Activated CD4-positive, alpha-beta T cell treated with anti-CD3 and anti-CD28 coated beads, Interleukin-10, Interleukin-2, amounts not matched to agents 100 ng/mL and 50 ng/mL, durations not matched to agents 16 hours and 8 hours (primary cell): ENCODE measurements around the gene KRT16.
"Not testable (repeated sequence)": the region's sequence is repeated elsewhere in the genome, so short reads cannot be mapped to it uniquely, and the experiment has no call there.

Experiments used
- DNase-seq: peaks from one replicate; pipeline ENCODE4 v3.0.0-alpha.2; 2020

The KRT16 gene

DNA sequence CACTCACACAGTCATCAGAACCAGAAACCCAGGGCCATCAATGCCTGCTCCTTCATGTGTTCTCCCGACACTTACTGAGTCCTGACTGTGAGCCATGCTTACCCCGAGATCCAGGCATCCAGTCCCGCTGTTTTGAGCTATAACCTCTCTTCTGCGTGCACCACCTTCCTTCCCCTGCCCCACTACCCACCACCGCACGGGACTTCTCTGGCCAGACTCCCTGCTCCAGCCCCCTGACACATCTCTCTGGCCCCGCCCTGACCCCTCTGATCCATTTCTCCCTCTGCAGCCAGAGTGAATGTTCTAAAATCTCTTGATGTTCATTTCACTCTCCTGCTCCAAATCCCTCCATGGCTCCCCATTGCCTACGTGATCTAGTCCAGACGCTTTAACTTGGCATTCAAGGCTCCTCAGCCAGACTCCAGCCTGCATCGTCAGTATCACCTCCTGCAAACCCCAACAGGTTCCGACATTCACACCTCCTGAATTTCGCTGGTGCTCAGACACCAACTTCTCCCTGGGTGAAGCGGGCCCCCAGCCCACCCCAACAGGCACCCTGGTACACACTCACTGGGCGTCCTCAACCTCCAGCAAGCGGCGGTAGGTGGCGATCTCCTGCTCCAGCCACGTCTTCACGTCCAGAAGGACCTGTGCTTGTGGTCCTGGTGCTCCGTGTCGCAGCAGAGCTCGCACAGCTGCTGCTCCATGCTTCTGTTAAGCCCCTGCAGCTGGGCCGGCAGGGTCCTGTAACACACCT, 14.9 kb upstream of the KRT16 start:
- DNase-seq: no peak

DNA sequence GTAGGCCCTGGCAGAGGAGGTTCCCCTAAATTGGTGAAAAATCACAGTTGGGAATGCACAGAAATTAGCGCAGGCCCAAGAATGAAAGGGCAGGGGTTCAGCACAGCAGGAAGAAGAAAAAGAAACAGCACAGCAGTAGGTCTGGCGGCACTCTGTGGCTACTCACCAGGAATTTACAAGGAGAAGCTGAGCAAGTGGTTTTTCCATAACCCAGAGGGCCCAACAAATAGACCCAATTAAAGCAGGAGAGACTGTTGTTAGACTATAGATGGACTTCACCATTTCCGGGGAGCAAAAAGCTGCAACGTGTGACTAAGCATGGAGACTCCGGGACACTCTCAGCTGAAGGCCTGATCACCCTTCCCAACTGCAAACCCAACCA, 14.3 kb upstream of the KRT16 start:
- DNase-seq: not testable (repeated sequence)

DNA sequence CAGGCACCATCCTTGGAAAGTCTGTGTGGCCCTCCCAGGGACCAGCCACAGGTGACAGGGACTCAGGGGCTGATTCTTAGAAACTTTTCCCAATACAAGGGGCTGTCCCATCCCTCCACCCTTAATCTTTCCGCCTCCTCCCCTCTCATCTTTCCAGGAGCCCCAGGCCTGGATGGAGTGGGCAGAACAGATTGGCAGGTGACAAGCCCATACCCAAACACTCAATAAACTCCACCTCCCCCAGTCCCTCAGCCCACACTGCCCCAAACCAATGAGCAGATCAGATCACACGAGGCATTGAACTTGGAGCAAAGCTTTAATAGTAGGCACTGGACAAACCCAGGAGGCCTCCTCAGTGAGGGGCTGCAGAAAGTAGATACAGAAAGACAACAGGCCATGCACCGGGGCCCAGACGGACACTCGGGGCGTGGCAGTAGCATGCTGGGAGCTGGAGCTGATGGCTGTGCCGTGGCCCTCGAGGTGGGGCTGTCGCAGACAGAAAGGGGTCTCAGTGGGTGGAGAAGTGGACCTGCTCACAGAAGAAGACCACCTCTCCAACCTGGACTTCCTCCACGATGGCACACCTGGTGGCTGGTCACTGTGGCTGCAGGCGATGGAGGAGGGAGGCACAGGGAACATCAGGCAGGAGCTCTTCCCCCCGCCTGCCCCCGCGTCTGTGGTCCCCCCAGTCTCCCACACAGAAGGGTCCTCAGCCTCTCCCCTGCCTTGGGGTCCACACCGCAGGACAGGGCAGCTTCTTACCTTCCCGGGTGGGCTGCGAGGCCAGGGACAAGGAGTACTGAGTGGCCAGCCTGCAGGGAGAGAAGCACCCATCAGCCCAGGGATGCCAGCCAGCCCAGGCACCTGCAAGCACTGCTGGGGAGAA, 13.7 kb upstream of the KRT16 start:
- not testable (repeated sequence) for DNase-seq

DNA sequence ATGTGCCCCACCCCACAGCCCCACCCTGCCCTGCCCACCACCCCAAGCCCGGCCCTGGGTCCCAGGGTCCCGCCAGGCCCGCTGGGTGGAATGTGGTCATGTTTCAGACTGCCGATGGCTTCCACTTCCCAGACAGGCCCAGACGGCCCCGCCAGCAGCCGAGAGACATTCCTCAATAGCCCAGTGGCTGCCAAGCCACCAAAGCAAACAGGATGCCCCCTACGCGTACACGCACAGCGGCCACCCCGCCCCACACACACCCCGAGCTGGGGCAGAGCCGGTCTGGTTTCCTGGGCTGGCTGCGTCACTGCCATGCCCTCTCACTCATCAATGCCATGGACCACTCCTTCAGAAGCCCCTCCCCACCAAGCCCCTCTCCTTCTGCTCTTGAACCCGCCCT, 13.0 kb upstream of the KRT16 start:
- DNase-seq: no peak

DNA sequence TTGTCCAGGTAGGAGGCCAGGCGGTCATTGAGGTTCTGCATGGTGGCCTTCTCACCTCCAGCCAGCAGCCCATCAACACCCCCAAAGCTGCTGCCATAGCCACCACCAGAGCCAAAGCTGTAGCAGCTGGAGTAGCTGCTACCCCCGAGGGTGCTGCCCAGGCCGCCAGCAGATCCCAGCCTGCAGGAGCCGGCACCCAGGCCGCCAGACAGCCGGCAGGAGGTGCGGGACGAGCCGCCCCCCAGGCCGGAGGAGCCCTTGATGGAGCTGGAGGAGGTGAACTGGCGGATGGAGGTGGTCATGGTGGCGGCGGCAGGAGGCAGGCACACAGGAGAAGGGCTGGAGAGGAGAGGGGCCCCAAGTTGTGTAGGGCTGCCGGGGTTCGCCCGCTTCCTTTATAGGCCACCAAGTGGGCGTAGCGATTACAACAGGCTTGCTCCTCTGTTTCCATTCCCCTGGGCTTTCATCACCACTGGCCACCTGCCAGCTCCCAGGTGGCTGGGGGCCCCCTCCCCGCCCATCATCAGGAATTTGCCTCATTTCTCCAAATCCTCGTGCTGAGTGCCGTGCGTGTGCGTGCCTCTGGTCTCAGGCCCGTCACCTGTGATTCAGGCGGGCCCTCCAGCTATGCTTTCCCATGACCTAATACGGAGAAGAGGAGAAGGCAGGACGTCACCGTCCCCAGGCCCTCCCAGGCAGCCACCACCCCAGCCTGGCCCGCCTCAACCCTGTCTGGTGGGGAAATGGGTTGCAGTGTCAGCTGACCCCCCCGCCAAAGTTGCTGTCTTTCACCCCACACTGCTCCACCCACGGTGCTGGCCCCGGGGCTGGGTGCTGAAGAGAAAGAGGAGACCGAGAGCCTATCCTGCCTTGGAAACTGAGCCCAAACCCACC, 11.9 kb upstream of the KRT16 start, which contains the start of gene KRT17:
KRT17 (minus strand) TSS at position 368 of the 894 bp plus-strand sequence; CDS start at position 302, 66 bp downstream.
- no peak for DNase-seq

DNA sequence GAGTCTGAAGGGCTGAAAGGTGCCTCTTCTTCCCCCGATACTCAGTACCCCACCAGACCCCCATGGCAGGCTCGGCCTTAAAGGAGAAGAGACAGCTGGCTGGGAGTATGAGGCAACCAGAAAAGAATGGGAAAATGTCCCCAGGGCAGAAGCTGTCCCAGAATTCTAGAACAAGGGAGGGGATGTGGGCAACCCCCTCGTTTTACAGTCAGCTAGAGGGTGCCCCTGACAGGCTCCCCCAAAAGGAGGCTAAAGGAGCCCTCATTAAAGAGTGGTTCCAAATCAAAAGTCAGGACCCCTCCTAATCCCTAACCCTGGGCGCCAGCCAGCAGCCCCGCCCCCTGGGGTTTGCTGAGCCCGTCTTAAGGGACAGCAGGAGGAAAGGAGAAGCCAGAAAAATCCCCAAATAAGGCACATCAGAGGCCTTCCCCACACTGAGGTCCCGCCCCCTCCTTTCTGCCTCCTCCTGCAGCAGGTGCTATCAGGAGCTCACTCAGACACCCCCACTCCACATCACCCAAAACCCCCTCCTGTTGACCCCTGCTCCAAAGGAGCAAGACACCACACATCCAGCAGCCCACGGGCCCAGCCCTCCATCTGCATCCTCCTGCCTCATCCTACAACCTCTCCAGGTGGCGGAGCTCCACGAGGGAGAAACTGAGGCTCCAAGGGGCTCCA, 10.8 kb upstream of the KRT16 start:
- DNase-seq: not testable (repeated sequence)

DNA sequence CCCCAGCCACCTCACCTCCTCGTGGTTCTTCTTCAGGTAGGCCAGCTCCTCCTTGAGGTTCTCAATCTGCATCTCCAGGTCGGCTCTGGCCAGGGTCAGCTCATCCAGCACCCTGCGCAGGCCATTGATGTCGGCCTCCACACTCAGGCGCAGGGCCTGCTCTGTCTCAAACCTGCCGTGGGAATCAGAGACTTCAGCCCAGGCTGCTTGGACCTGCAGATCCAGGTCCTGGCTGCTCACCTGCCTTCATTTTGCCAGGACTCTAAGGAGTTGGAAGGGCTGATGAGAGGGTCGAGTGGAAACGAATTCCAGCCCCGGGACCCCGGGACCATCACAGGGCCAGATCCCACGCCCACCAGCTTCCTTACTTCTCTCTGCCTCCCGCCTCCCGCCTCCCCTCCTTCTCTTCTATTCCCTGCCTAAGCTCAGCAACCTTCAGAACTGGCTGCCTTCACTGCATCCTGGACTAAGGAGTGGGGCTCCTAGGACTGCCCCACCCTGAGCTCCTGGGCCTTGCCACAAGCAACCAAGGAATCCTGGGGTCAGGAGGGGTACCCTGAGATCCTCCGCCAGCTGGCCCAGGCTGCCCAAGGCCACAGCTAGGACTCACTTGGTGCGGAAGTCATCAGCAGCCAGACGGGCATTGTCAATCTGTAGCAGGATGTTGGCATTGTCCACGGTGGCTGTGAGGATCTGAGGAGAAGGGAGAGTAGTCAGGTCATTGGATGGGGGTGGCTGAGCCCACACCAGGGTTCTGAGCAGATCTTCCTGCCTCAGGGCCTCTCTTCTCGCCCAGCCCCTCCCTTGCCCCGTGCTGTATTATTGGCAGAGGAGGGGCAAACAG, 10.0 kb upstream of the KRT16 start:
- not testable (repeated sequence) for DNase-seq

DNA sequence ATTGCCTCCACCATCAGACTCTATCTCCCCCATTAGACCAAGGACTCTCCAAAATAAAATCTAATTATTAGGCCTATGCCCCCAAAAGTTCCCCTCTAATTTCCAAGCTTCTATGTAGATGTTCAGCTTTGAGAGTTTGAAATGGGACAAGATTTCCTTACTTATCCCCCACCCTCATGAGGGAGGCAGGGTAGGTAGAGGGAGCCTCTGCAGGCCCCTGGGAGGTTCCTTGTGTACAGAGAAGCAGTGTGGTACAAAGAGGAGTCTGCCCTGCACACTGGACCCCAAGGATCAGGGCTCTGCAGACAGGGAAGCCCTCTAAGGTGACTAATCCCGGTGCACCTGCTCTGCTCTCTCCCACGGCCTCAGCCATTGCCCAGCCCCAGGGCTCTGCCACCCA, 9.3 kb upstream of the KRT16 start:
- no peak for DNase-seq

DNA sequence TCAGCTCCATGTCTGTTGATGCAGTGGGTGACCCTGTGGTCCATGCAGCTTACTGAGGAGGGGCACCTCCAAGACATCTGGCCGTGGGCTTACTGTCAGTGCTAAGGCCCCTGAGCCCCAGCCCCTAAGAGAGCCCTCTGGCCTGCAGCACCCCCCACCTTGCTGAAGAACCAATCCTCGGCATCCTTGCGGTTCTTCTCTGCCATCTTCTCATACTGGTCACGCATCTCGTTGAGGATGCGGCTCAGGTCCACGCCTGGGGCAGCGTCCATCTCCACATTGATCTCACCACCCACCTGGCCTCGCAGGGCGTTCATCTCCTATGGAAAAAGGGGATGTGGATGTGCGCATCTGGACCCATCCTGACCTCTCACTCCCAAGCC, 8.9 kb upstream of the KRT16 start:
- not testable (repeated sequence) for DNase-seq

DNA sequence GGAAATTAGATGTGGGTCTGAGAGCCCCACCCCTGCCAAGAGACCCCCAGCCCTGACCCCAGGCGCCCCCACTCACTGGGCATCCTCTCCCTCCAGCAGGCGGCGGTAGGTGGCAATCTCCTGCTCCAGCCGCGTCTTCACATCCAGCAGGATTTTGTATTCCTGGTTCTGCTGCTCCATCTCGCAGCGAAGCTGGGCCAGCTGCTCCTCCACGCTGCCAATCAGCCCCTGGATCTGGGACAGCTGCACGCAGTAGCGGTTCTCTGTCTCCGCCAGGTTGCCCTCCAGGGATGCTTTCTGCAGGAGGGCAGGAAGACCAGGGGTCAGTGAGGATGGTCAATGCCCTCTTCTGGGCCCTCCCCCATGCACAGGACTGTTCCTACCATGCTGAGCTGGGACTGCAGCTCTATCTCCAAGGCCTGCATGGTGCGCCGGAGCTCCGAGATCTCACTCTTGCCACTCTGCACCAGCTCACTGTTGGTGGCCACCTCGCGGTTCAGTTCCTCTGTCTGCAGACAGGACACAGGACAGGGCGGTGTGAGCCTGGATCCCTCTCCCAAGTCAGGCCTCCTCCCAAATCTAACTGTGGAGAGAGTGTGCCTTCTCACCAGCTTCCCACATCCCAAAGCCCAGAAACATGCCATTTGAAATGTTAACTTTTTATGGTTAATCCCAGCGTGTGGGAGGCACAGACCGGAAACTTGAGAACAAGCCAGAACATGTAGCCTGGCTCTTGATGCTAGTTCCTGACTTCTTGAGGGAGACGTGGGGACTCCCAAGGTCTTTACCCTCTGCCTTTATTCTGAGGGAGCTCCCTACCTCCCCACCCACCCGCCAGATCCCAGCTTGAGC, 8.2 kb upstream of the KRT16 start:
- no peak for DNase-seq

DNA sequence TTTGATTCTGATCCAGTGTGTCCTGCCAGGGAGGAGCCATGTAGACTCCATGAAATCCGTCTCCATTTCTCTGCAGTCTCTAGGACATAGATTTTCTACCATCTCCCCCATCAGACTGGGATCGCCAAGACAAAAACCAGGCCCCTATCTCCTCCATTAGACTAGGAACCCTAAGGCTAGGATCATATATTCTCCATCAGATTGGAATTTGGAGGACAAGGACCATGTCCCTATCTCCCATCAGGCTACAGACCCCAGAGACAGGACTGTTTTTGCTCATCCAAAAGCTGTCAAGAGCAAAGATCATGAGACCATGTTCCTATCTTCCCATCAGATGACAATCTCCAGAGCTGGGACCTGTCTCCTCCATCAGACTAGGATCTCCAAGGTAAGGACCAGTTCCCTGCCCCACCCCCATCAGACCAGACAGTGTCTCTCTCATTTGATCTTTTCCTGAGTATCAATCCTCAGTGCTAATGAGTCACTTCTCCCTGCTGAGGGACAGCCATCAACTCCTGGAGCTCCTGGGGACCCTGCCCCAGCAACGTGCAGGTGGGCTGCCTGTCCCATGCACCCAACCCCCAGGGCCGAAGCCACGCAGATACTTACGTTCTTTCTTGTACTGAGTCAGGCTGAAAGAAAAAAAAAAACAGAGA, 7.5 kb upstream of the KRT16 start:
- DNase-seq: not testable (repeated sequence)

DNA sequence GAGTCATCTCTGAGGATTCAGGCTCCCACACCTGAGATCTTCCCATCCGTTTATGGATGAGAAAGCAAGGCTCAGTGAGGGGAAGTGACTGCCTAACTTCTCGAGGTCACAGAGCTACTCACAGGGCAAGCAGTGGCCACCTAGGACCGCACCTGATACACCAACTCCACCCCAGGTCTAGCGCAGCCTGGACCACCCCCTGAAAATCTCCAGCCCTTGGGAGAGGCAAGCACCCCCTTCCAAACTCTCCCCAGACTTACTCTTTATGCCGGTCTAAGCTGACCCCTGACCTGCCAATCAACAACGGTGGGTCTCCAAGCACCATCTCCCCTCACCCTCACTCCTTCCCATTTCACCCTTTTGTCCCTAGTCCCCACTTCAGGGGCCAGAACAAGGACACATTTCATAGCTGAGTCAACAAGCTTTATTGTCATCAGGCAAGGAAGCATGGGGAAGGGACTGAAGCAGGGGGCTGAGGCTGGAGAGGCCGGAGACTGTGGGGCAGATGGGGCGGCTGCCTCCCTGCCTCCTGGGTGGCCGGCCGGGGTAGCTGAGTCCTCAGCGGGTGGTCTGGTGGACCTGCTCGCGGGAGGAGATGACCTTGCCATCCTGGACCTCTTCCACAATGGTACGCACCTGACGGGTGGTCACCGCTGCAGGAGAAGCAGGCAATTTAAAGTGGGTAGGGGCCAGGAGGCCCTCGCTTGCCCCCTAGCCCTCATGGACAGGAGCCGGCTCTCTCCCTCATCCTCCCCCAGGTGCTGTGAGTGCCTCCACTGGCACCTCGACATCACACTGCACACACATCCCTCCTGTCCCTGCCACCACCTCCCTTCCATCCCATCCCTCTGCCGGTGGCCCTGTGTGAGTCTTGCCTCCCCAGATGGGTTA, 6.7 kb upstream of the KRT16 start:
- no peak for DNase-seq

DNA sequence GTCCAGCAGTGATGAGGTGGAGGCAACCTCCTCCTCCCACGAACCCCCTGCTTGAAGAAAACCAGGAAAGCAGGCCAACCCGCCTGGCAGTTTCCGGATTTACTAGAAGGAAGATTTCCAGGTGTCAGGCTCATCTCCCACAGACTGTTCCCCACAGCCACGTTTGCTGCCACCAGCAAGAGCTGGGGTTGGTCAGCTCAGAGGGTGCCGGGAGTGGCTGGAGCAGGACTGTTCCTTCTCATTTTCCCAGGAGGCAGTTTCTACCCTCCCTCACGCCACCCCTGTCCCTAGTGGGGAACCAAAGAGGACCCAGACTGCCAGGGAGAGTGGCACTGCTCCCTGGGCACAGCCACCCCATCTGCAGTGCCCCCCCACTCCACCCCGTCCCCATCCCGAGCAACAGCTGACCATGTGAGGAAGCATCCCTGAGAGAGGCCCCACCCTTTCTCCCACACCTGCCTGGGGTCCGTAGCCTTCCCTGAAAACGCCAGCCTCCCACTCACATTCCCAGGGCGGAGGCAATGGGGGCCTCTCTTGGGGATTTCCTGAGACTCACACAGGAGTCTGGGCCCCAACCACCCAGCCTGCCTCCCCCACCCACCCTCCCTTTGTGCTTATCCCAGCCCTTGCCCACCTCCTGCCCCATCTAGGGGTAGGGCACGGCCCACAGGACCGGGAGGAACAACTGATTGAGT, 5.9 kb upstream of the KRT16 start:
- DNase-seq: no peak

DNA sequence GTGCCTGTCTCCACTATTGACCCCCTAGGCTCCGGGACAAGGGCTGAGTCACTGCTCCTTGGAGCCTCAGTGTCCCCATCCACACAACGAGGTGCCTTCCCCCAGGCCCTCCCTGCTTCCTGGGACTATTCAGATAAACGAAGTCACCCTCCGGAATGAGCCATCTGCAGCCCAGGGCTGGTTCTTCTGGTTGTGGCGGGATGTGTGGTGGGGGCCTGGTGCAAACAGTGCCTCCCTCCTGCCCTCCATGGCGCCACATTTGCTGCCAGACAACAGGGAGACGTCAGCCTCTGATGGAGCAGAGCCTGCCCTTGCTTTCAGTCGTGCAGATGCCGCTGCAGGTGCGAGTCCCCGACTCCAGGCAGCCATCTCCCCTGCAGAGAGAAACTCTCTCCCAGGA, 5.1 kb upstream of the KRT16 start:
- DNase-seq: no peak

DNA sequence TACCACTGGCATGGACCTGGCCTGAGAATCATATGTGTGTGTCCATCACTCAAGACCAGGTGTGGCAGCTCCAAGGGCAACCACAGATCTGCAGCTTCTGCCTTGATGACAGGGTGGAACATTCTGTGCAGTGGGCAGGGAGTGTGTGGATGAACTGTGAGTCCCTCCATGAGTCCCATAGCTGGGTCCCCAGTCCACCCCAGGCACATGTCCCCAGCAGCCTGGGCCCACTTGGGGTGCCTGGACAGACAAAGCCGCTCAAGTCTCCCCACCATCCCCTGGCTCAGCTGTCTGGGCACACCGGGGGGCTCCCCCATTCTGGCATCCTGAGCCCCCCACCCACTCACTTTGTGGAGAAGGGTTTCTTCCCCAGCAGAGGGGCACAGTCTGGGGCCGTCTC, 4.6 kb upstream of the KRT16 start:
- no peak for DNase-seq

DNA sequence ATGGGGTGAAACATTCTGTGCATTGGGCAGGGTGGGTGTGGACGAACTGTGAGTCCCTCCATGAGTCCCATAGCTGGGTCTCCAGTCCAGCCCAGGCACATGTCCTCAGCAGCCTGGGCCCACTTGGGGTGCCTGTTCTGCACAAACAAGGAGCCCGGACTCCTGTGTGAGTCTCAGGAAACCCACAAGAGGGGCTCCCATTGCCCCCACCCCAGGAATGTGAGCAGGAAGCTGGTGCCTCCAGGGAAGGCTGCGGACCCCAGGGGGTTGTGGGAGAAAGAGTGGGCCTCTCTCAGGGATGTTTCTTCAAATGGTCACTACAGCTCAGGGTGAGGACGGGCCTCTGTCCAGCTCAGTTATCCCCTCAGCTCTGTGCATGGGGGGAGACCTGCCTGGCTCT, 3.9 kb upstream of the KRT16 start:
- not testable (repeated sequence) for DNase-seq

DNA sequence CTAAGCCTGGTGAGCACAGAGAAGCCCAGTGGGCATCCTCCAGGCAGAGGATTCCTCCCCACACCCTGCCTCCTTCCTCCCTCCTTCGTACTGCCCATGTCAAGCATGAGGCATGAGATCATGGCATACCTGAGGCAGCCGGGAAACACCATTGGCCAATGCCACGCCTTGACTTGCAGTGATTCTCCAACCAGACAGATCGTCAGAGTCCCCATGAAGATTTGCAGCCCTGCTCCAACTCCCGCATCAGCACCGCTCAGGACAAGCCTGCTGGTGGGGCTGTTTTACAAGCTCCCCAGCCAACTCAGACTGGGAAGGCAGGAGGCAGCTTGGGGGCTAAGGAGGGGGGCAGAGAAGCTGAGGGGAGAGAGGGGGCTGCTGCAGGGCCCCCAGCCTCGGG, 2.9 kb upstream of the KRT16 start:
- DNase-seq: no peak

DNA sequence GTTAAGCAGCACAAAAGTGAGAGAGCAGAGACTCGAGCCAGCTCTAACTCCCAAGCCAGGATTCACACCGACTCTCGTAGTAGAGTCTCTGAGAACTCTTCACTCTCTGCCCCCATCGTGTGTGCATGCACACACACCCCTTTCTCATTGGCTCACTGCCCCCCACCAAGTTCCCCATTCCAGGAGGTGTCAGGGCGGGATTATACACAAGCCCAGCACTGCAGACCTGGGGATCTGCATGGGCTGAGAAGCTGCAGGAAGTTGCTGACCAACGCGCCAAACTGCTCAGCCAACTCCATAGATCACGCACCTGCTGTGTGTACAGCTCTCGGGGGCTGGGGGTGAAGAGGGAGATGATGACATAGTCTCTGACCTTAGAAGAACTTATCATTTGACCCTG, 2.2 kb upstream of the KRT16 start:
- DNase-seq: not testable (repeated sequence)
